GM12878 (cell line): ENCODE data around the gene EYS.

Experiments used
- RAD21 ChIP-seq: IDR thresholded peaks from 2 replicates; pipeline ENCODE4 v1.6.1; 2011; ENCODE audit warnings: mild to moderate bottlenecking, low read depth, low read length, moderate library complexity; ENCODE audit not compliant: insufficient read depth
- RBBP5 ChIP-seq: fragments of 200-600 bp; sonication (generic); conservative IDR thresholded peaks from 2 replicates; pipeline ENCODE4 v1.6.1; 2016
- TCF12 ChIP-seq: IDR thresholded peaks from 2 replicates; pipeline ENCODE4 v1.6.1; 2011; ENCODE audit warnings: low read depth, mild to moderate bottlenecking, low read length
- TF ChIP-seq, protein P1 (sequence below), 3 experiments: IDR thresholded peaks in 2 of 3; conservative IDR thresholded peaks in 1 of 3; 2 replicates each; pipeline ENCODE4 v1.5.1; 2011; ENCODE audit warnings: low read depth in 3 of 3, low read length in 3 of 3, mild to moderate bottlenecking in 3 of 3, control low read depth in 2 of 3, moderate library complexity in 2 of 3, inconsistent platforms in 1 of 3, mixed read lengths in 1 of 3; ENCODE audit not compliant: control insufficient read depth in 2 of 3, insufficient read depth in 1 of 3; ENCODE audit errors: extremely low read depth in 1 of 3

DNA sequence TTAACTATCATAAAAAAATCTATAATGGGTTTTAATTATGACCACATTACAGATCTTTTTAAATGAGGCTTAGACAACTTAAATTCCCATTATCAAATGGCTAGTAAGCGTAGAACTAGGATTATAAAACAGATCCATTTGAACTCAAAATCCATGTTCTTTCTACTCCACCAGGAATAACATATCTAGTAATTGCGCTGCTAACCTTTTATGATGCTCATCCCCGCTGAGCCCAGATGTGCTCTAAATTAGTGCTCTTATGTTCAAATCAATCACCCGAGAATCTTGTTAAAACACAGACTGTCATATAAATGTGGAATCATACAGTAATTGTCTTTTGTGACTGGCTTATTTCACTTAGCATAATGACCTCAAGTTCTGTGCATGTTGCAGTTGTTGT lies 1168.3 kb downstream of the EYS start:
- TF ChIP-seq TCF12 = no peak
- TF ChIP-seq, protein P1, sequence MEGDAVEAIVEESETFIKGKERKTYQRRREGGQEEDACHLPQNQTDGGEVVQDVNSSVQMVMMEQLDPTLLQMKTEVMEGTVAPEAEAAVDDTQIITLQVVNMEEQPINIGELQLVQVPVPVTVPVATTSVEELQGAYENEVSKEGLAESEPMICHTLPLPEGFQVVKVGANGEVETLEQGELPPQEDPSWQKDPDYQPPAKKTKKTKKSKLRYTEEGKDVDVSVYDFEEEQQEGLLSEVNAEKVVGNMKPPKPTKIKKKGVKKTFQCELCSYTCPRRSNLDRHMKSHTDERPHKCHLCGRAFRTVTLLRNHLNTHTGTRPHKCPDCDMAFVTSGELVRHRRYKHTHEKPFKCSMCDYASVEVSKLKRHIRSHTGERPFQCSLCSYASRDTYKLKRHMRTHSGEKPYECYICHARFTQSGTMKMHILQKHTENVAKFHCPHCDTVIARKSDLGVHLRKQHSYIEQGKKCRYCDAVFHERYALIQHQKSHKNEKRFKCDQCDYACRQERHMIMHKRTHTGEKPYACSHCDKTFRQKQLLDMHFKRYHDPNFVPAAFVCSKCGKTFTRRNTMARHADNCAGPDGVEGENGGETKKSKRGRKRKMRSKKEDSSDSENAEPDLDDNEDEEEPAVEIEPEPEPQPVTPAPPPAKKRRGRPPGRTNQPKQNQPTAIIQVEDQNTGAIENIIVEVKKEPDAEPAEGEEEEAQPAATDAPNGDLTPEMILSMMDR (IDR thresholded peaks at IDR 0.05 in 2 of 3, conservative IDR thresholded peaks at IDR 0.05 in 1 of 3; ENCODE audit: control insufficient read depth in 2 of 3, extremely low read depth in 1 of 3, insufficient read depth in 1 of 3, low read depth in 3 of 3, low read length in 3 of 3) = no peak
- TF ChIP-seq RBBP5 = no peak
- TF ChIP-seq RAD21 = no peak
